Karpas-422 (cell line): ENCODE data around the gene CCBE1. TPM values are rescaled to one million over a fixed set of nuclear protein-coding genes. Genes with fewer than 3 reads are reported as not detected.

ENCODE experiments used
- DNase-seq: peaks from one replicate; pipeline ENCODE4 v3.0.0-alpha.2; 2015
- H2AFZ ChIP-seq: fragments of 200-600 bp; sonication (generic); 2 replicates; pipeline ENCODE4 v1.6.1; 2014; ENCODE audit warnings: antibody characterized with exemption, low read length, mixed read lengths
- H3K27ac ChIP-seq: fragments of 200-600 bp; sonication (generic); 2 replicates; pipeline ENCODE4 v1.5.1; 2014; ENCODE audit warnings: mild to moderate bottlenecking, low read length, moderate library complexity
- H3K27me3 ChIP-seq: fragments of 200-600 bp; sonication (generic); 2 replicates; pipeline ENCODE4 v1.6.1; 2014; ENCODE audit warnings: low read length, mixed read lengths
- H3K36me3 ChIP-seq: fragments of 200-600 bp; sonication (generic); 2 replicates; pipeline ENCODE4 v1.6.1; 2014; ENCODE audit warnings: low read length, mixed read lengths; ENCODE audit not compliant: insufficient read depth
- H3K4me1 ChIP-seq: fragments of 200-600 bp; sonication (generic); 2 replicates; pipeline ENCODE4 v1.6.1; 2014; ENCODE audit warnings: mild to moderate bottlenecking, low read length, mixed read lengths
- H3K4me2 ChIP-seq: fragments of 200-600 bp; sonication (generic); 2 replicates; pipeline ENCODE4 v1.6.1; 2014; ENCODE audit warnings: low read length, low read depth, mild to moderate bottlenecking; ENCODE audit not compliant: poor library complexity, severe bottlenecking
- H3K4me3 ChIP-seq: fragments of 200-600 bp; sonication (generic); 2 replicates; pipeline ENCODE4 v1.5.1; 2014; ENCODE audit warnings: mild to moderate bottlenecking, antibody characterized with exemption, low read length, mixed read lengths
- H3K79me2 ChIP-seq: fragments of 200-600 bp; sonication (generic); 2 replicates; pipeline ENCODE4 v1.6.1; 2014; ENCODE audit warnings: mild to moderate bottlenecking, low read length, mixed read lengths
- H3K9ac ChIP-seq: fragments of 200-600 bp; sonication (generic); 2 replicates; pipeline ENCODE4 v1.6.0; 2014; ENCODE audit warnings: low read length
- H3K9me2 ChIP-seq: fragments of 200-600 bp; sonication (generic), shearing (Covaris generic); replicated peaks from 2 replicates; pipeline ENCODE4 v1.6.0; 2014; ENCODE audit warnings: mild to moderate bottlenecking, low read length, moderate library complexity; ENCODE audit not compliant: insufficient read depth
- H3K9me3 ChIP-seq: fragments of 300-700, 200-600 bp; sonication (generic); 2 replicates; pipeline ENCODE4 v1.6.1; 2014; ENCODE audit warnings: low read length, mixed read lengths
- H4K20me1 ChIP-seq: fragments of 200-600 bp; sonication (generic); 2 replicates; pipeline ENCODE4 v1.6.1; 2014; ENCODE audit warnings: mild to moderate bottlenecking, antibody characterized with exemption, low read length, low read depth; ENCODE audit not compliant: insufficient read depth
- total RNA-seq: library from RNA; depleted of rRNA; stranded (reverse); fragments of >200 nt; shearing (Covaris generic); gene quantifications from 2 replicates; pipeline ENCODE4 v1.2.3, GENCODE V29; 2014; ENCODE audit warnings: low replicate concordance

The CCBE1 gene
- total RNA-seq, 1 experiment from 2014 or later, result not detected

- Histone ChIP-seq H3K9me3 (no peaks in the 10 kb centered on the region), H3K36me3 (no peaks in the 10 kb centered on the region), H3K4me3 (no peak overlapping the region), H4K20me1 (no peaks in the 10 kb centered on the region; the same call in 1 of the 2 replicates), H2AFZ (no peak overlapping the region), H3K9me2 (no peaks in the 10 kb centered on the region), H3K4me1 (no peaks in the 10 kb centered on the region), H3K4me2 (no peak overlapping the region), H3K79me2 (no peaks in the 10 kb centered on the region), H3K27ac (no peak overlapping the region), H3K9ac (no peak overlapping the region), H3K27me3 (no peaks in the 10 kb centered on the region)
- DNase-seq, result no peak
Observed at GRCh38 chr18:59686260-59686659, 11.0 kb downstream of the CCBE1 start.

- Histone ChIP-seq H3K4me3 (no peak overlapping the region), H3K27ac (no peak overlapping the region), H3K36me3 (no peaks in the 10 kb centered on the region), H3K27me3 (no peaks in the 10 kb centered on the region), H3K4me1 (no peaks in the 10 kb centered on the region), H3K9me2 (no peaks in the 10 kb centered on the region), H2AFZ (no peak overlapping the region), H4K20me1 (no peaks in the 10 kb centered on the region; the same call in 1 of the 2 replicates), H3K9me3 (no peaks in the 10 kb centered on the region), H3K79me2 (no peaks in the 10 kb centered on the region), H3K9ac (no peak overlapping the region), H3K4me2 (no peak overlapping the region)
- no peak for DNase-seq
Observed at GRCh38 chr18:59685501-59685900, 11.7 kb downstream of the CCBE1 start.

- Histone ChIP-seq H4K20me1 (no peaks in the 10 kb centered on the region; the same call in 1 of the 2 replicates), H3K4me2 (no peak overlapping the region), H3K27me3 (no peaks in the 10 kb centered on the region), H3K9me3 (no peaks in the 10 kb centered on the region), H3K36me3 (no peaks in the 10 kb centered on the region), H3K27ac (no peak overlapping the region), H3K4me1 (no peaks in the 10 kb centered on the region), H3K9ac (no peak overlapping the region), H3K4me3 (no peak overlapping the region), H3K9me2 (no peaks in the 10 kb centered on the region), H2AFZ (no peak overlapping the region), H3K79me2 (no peaks in the 10 kb centered on the region)
- DNase-seq, result no peak
Observed at GRCh38 chr18:59684777-59685176, 12.4 kb downstream of the CCBE1 start.

GRCh38 chr18:59681521-59682004 lies 15.7 kb downstream of the CCBE1 start:
- Histone ChIP-seq H3K27ac (no peak overlapping the region), H4K20me1 (no peaks in the 10 kb centered on the region; the same call in 1 of the 2 replicates), H3K4me3 (no peak overlapping the region), H3K9me2 (no peaks in the 10 kb centered on the region), H3K9me3 (no peaks in the 10 kb centered on the region), H3K4me1 (no peaks in the 10 kb centered on the region), H3K36me3 (no peaks in the 10 kb centered on the region), H3K9ac (no peak overlapping the region), H2AFZ (no peak overlapping the region), H3K4me2 (no peak overlapping the region), H3K79me2 (no peaks in the 10 kb centered on the region), H3K27me3 (no peaks in the 10 kb centered on the region)
- no peak for DNase-seq

- no peak overlapping the region for H3K4me3 ChIP-seq
- H3K4me2 ChIP-seq, result no peak overlapping the region
- no peak for DNase-seq
- H3K9ac ChIP-seq, result no peak overlapping the region
- H3K9me3 ChIP-seq, result no peaks in the 10 kb centered on the region
- no peaks in the 10 kb centered on the region for H3K79me2 ChIP-seq
- H3K27ac ChIP-seq, result no peak overlapping the region
- no peak overlapping the region for H2AFZ ChIP-seq
- no peaks in the 10 kb centered on the region for H3K9me2 ChIP-seq
- no peaks in the 10 kb centered on the region for H3K36me3 ChIP-seq
- no peaks in the 10 kb centered on the region for H4K20me1 ChIP-seq
- no peaks in the 10 kb centered on the region for H3K4me1 ChIP-seq
- H3K27me3 ChIP-seq, result no peaks in the 10 kb centered on the region
Observed at GRCh38 chr18:59681051-59681450, 16.2 kb downstream of the CCBE1 start.

- Histone ChIP-seq H3K79me2 (no peaks in the 10 kb centered on the region), H3K9ac (no peak overlapping the region), H2AFZ (no peak overlapping the region), H3K36me3 (no peaks in the 10 kb centered on the region), H3K9me2 (no peaks in the 10 kb centered on the region), H4K20me1 (no peaks in the 10 kb centered on the region), H3K4me3 (no peak overlapping the region), H3K4me2 (no peak overlapping the region), H3K9me3 (no peaks in the 10 kb centered on the region), H3K4me1 (no peaks in the 10 kb centered on the region), H3K27ac (no peak overlapping the region), H3K27me3 (no peaks in the 10 kb centered on the region)
- DNase-seq, result no peak
Observed at GRCh38 chr18:59675346-59675745, 21.9 kb downstream of the CCBE1 start.

- H3K9me3 ChIP-seq, result no peaks in the 10 kb centered on the region
- no peaks in the 10 kb centered on the region for H3K9me2 ChIP-seq
- no peaks in the 10 kb centered on the region for H3K79me2 ChIP-seq
- H3K36me3 ChIP-seq, result no peaks in the 10 kb centered on the region
- H4K20me1 ChIP-seq, result no peaks in the 10 kb centered on the region
- H3K27ac ChIP-seq, result no peak overlapping the region
- H3K27me3 ChIP-seq, result no peaks in the 10 kb centered on the region
- no peak overlapping the region for H2AFZ ChIP-seq
- no peak overlapping the region for H3K9ac ChIP-seq
- H3K4me3 ChIP-seq, result no peak overlapping the region
- H3K4me1 ChIP-seq, result no peaks in the 10 kb centered on the region
- no peak overlapping the region for H3K4me2 ChIP-seq
- no peak for DNase-seq
Observed at GRCh38 chr18:59674903-59675270, 22.3 kb downstream of the CCBE1 start.

GRCh38 chr18:59674186-59674902 lies 22.9 kb downstream of the CCBE1 start:
- no peak for DNase-seq
- Histone ChIP-seq H3K9ac (no peak overlapping the region), H3K27me3 (no peaks in the 10 kb centered on the region), H2AFZ (no peak overlapping the region), H3K9me3 (no peaks in the 10 kb centered on the region), H3K27ac (no peak overlapping the region), H3K4me2 (no peak overlapping the region), H3K79me2 (no peaks in the 10 kb centered on the region), H3K36me3 (no peaks in the 10 kb centered on the region), H4K20me1 (no peaks in the 10 kb centered on the region), H3K4me1 (no peaks in the 10 kb centered on the region), H3K4me3 (no peak overlapping the region), H3K9me2 (no peaks in the 10 kb centered on the region)
